Muscle of leg (tissue), 11 donors: ENCODE measurements around the gene TMEM244. TPM values are rescaled to one million over a fixed set of nuclear protein-coding genes. Genes with fewer than 3 reads are reported as not detected.

Source experiments
- DNase-seq: peaks from one replicate; pipeline ENCODE4 v3.0.0; 2013
- H3K27ac ChIP-seq: one replicate; pipeline ENCODE4 v1.5.1; 2013; ENCODE audit warnings: mild to moderate bottlenecking, low read length, control low read depth
- H3K27me3 ChIP-seq: one replicate; pipeline ENCODE4 v1.6.1; 2013; ENCODE audit warnings: low read length; ENCODE audit not compliant: control insufficient read depth, insufficient read depth
- H3K36me3 ChIP-seq: one replicate; pipeline ENCODE4 v1.6.1; 2013; ENCODE audit warnings: low read length; ENCODE audit not compliant: control insufficient read depth, insufficient read depth
- H3K4me1 ChIP-seq: one replicate; pipeline ENCODE4 v1.6.1; 2013; ENCODE audit warnings: low read length; ENCODE audit not compliant: control insufficient read depth, insufficient read depth
- H3K4me3 ChIP-seq: one replicate; pipeline ENCODE4 v1.5.1; 2013; ENCODE audit warnings: low read length, control low read depth
- H3K9me3 ChIP-seq: replicated peaks from 2 replicates; pipeline ENCODE4 v1.6.1; 2013; ENCODE audit warnings: low read depth, low read length; ENCODE audit not compliant: control insufficient read depth
- WGBS: methylation state at CpG from one replicate; pipeline ENCODE4 v1.1.5; 2013; ENCODE audit warnings: missing lambda C conversion rate; ENCODE audit not compliant: insufficient coverage; 5-methylcytosine and 5-hydroxymethylcytosine counted together
- polyA plus RNA-seq, 8 donors: library from polyadenylated mRNA; unstranded; fragments of 120-200 nt; gene quantifications; one replicate each; pipeline versions ENCODE4 v1.2.1 to v1.2.3, GENCODE V29; 2013; ENCODE audit warnings: inconsistent platforms in 1 of 8, low replicate concordance in 1 of 8; ENCODE audit not compliant: insufficient read length in 8 of 8, insufficient read depth in 1 of 8
- total RNA-seq: library from RNA; stranded (reverse); fragments of 120-200 nt; gene quantifications from one replicate; pipeline ENCODE4 v1.2.4, GENCODE V29; 2013

TMEM244 gene
- total and polyA plus RNA-seq, 9 donors: 0.22 TPM; not detected in 8

- Histone ChIP-seq H3K4me1 (no peaks in the 10 kb centered on the region), H3K27ac (no peak overlapping the region), H3K27me3 (no peaks in the 10 kb centered on the region), H3K9me3 (no peaks in the 10 kb centered on the region), H3K36me3 (no peaks in the 10 kb centered on the region), H3K4me3 (no peak overlapping the region)
- DNase-seq: peak; percentile 71
- WGBS: 78% methylated on average over 1 of the region's 3 CpGs
Measured at GRCh38 chr6:129871221-129871620, 10.1 kb upstream of the TMEM244 start.

GRCh38 chr6:129867403-129867802 lies 6.3 kb upstream of the TMEM244 start:
- Histone ChIP-seq H3K27me3 (no peaks in the 10 kb centered on the region), H3K36me3 (no peaks in the 10 kb centered on the region), H3K27ac (no peak overlapping the region), H3K9me3 (no peaks in the 10 kb centered on the region), H3K4me3 (no peak overlapping the region), H3K4me1 (no peaks in the 10 kb centered on the region)
- no peak for DNase-seq

- H3K4me1 ChIP-seq: no peaks in the 10 kb centered on the region
- WGBS: no CpG with 5 or more reads among the region's 2 CpGs
- H3K9me3 ChIP-seq: no peaks in the 10 kb centered on the region
- no peak overlapping the region for H3K27ac ChIP-seq
- H3K4me3 ChIP-seq: no peak overlapping the region
- H3K36me3 ChIP-seq: no peaks in the 10 kb centered on the region
- H3K27me3 ChIP-seq: no peaks in the 10 kb centered on the region
- no peak for DNase-seq
Measured at GRCh38 chr6:129866688-129867087, 5.6 kb upstream of the TMEM244 start.

- no peak for DNase-seq
- Histone ChIP-seq H3K36me3 (no peaks in the 10 kb centered on the region), H3K27me3 (no peaks in the 10 kb centered on the region), H3K9me3 (no peaks in the 10 kb centered on the region), H3K4me3 (no peak overlapping the region), H3K27ac (no peak overlapping the region), H3K4me1 (no peaks in the 10 kb centered on the region)
- WGBS: 92% methylated on average over 1 of the region's 1 CpG
Measured at GRCh38 chr6:129866256-129866655, 5.1 kb upstream of the TMEM244 start.

DNA sequence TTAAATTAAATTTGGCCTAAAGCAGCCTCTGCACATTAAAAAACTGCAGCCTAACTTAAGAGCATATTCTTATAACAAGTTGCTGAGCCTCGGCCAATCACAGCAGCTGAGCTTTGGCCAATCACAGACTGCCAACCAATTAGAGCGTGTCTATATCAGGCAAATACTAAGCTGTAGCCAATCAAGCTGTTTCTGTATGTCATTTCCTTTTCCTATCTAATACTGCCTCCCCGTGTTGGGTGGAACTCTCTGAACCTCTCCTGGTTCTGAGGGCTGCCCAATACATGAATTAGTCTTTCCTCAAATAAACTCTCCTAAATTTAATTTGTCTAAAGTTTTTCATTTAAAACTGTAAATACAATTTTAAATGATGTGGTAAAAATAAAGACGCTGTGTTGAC lies 3.9 kb upstream of the TMEM244 start:
- no peak for DNase-seq
- Histone ChIP-seq H3K27me3 (no peaks in the 10 kb centered on the region), H3K27ac (no peak overlapping the region), H3K9me3 (no peaks in the 10 kb centered on the region), H3K36me3 (no peaks in the 10 kb centered on the region), H3K4me1 (peaks cover 3% of the 10 kb centered on the region), H3K4me3 (no peak overlapping the region)
- WGBS: 95% methylated on average over 2 of the region's 4 CpGs

- no peaks in the 10 kb centered on the region for H3K36me3 ChIP-seq
- peaks cover 3% of the 10 kb centered on the region for H3K4me1 ChIP-seq
- H3K27me3 ChIP-seq: no peaks in the 10 kb centered on the region
- 91% methylated on average over 6 of the region's 6 CpGs for WGBS
- no peak overlapping the region for H3K27ac ChIP-seq
- H3K9me3 ChIP-seq: no peaks in the 10 kb centered on the region
- H3K4me3 ChIP-seq: no peak overlapping the region
- DNase-seq: no peak
Measured at GRCh38 chr6:129863664-129864063, 2.5 kb upstream of the TMEM244 start.

GRCh38 chr6:129859524-129859923 lies 1.6 kb downstream of the TMEM244 start:
- no peaks in the 10 kb centered on the region for H3K9me3 ChIP-seq
- peaks cover 3% of the 10 kb centered on the region for H3K4me1 ChIP-seq
- WGBS: no CpG with 5 or more reads among the region's 2 CpGs
- H3K4me3 ChIP-seq: no peak overlapping the region
- DNase-seq: peak; percentile 78
- no peaks in the 10 kb centered on the region for H3K27me3 ChIP-seq
- H3K36me3 ChIP-seq: no peaks in the 10 kb centered on the region
- H3K27ac ChIP-seq: no peak overlapping the region

DNA sequence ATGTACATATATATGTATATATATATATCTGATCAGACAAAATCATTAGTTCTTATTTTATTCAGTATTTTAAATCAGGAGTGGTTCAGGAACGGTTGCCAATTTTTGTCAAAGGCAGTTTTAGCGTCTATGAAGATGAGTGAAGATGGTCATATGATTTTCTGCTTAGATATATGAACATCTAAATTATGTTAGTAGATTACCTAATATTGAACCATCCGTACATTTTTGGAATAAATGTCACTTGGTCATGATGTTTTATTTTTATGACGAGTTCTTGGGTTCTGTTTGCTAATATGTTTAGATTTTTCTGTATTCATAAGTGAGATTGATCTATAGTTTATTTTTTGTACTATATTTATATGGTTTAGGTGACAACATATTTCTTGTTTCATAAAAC lies 3.3 kb downstream of the TMEM244 start:
- no peaks in the 10 kb centered on the region for H3K36me3 ChIP-seq
- peaks cover 3% of the 10 kb centered on the region for H3K4me1 ChIP-seq
- H3K4me3 ChIP-seq: no peak overlapping the region
- no peak overlapping the region for H3K27ac ChIP-seq
- DNase-seq: no peak
- no peaks in the 10 kb centered on the region for H3K27me3 ChIP-seq
- WGBS: no CpG with 5 or more reads among the region's 4 CpGs
- H3K9me3 ChIP-seq: no peaks in the 10 kb centered on the region

GRCh38 chr6:129853996-129854711 lies 7.0 kb downstream of the TMEM244 start:
- no peak for DNase-seq
- Histone ChIP-seq H3K27ac (no peak overlapping the region), H3K36me3 (no peaks in the 10 kb centered on the region), H3K4me3 (no peak overlapping the region), H3K27me3 (no peaks in the 10 kb centered on the region), H3K4me1 (no peaks in the 10 kb centered on the region), H3K9me3 (no peaks in the 10 kb centered on the region)
- WGBS: 100% methylated on average over 1 of the region's 3 CpGs

DNA sequence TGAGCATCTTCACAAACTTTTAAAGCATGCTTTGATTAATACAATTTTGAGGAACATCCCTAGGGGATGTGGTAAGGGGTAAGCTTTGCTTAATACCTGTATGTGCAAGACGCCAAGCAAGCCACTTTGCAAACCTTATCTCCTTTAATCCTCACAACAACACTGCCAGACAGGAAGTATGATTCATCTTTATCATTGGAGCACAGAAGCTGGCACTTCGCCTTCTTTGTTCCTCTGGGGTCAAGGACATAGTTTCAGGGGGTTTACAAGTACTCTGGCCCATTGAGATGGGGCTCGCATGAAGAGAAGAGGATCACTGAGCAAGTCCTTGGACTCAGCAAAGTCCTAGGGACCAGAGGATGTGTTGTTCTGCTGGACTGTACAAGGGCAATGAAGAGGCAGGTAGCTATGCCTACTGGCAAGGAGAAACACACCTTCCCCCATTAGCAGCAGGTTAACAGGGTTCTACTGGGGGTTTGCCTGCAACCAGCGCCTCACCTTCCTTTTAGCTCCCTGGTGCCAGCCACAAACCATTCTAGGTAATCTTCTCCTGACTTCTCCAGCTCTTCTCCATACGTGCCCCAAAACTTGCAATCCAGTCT lies 8.8 kb downstream of the TMEM244 start:
- no peak overlapping the region for H3K27ac ChIP-seq
- WGBS: 89% methylated on average over 2 of the region's 5 CpGs

More for the DNA sequence above, 8.8 kb downstream of the TMEM244 start:
- Histone ChIP-seq H3K36me3 (no peaks in the 10 kb centered on the region), H3K9me3 (no peaks in the 10 kb centered on the region), H3K4me3 (no peak overlapping the region), H3K27me3 (no peaks in the 10 kb centered on the region), H3K4me1 (no peaks in the 10 kb centered on the region)
- DNase-seq: no peak
